Measurements from ENCODE around the gene RCOR1.

Gene RCOR1

GRCh38 chr14:102686196-102686801 lies 93.8 kb downstream of the RCOR1 start:
- no peak for DNase-seq

- no peak for DNase-seq
Observed at GRCh38 chr14:102688290-102688689, 95.8 kb downstream of the RCOR1 start.

GRCh38 chr14:102690509-102691286 lies 98.2 kb downstream of the RCOR1 start:
- no peak for DNase-seq

GRCh38 chr14:102691763-102692162 lies 99.3 kb downstream of the RCOR1 start:
- no peak for DNase-seq

- no peak for DNase-seq
Observed at GRCh38 chr14:102692334-102692733, 99.9 kb downstream of the RCOR1 start.

GRCh38 chr14:102693006-102693755 lies 100.7 kb downstream of the RCOR1 start:
- DNase-seq = no peak

GRCh38 chr14:102694530-102695166 lies 102.2 kb downstream of the RCOR1 start:
- peak; percentile 67 for DNase-seq

- DNase-seq = no peak
Observed at GRCh38 chr14:102695167-102695555, 102.7 kb downstream of the RCOR1 start.

- no peak for DNase-seq
Observed at GRCh38 chr14:102696332-102696731, 103.9 kb downstream of the RCOR1 start.

- DNase-seq = no peak
Observed at GRCh38 chr14:102696856-102697495, 104.5 kb downstream of the RCOR1 start.

- no peak for DNase-seq
Observed at GRCh38 chr14:102697501-102697900, 105.1 kb downstream of the RCOR1 start.

- DNase-seq = no peak
Observed at GRCh38 chr14:102699416-102700110, 107.1 kb downstream of the RCOR1 start.

- DNase-seq = no peak
Observed at GRCh38 chr14:102708494-102708893, 116.0 kb downstream of the RCOR1 start.

GRCh38 chr14:102711207-102711606 lies 118.8 kb downstream of the RCOR1 start:
- no peak for DNase-seq

- no peak for DNase-seq
Observed at GRCh38 chr14:102711946-102712345, 119.5 kb downstream of the RCOR1 start.

GRCh38 chr14:102717276-102717675 lies 124.8 kb downstream of the RCOR1 start:
- no peak for DNase-seq

- DNase-seq = peak; percentile 9
Observed at GRCh38 chr14:102722646-102723045, 130.2 kb downstream of the RCOR1 start.

GRCh38 chr14:102723650-102724049 lies 131.2 kb downstream of the RCOR1 start:
- DNase-seq = peak; percentile 5

- DNase-seq = peak; percentile 21
Observed at GRCh38 chr14:102726191-102726949, 133.9 kb downstream of the RCOR1 start.

- DNase-seq = peak; percentile 4
Observed at GRCh38 chr14:102727336-102728095, 135.1 kb downstream of the RCOR1 start.

- peak; percentile 7 for DNase-seq
Observed at GRCh38 chr14:102728501-102728900, 136.1 kb downstream of the RCOR1 start.

Measured in activated CD8-positive, alpha-beta memory T cell treated with anti-CD3 and anti-CD28 coated beads for 24 hours (primary cell).